ENCODE data around the gene CRELD1. TPM values are rescaled to one million over a fixed set of nuclear protein-coding genes. Genes with fewer than 3 reads are reported as not detected.

The CRELD1 gene
- total and polyA plus RNA-seq, 9 of the 15 experiments (the other 6 are each of a cell fraction or from before 2014, with no cell fraction given): 3.3 to 25.8 (median 16.5) TPM

- TF ChIP-seq HDAC3 (IDR thresholded peaks at IDR 0.05; ENCODE audit: borderline replicate concordance, partially characterized antibody) (no peak), CBX3 (IDR thresholded peaks at IDR 0.05; ENCODE audit: borderline replicate concordance in 1 of 2, low read length in 2 of 2) (peak in 1 of 2 experiments; percentile 88; a peak in 2 of 3 replicates), NFE2L1 (tag; IDR thresholded peaks at IDR 0.05; ENCODE audit: borderline replicate concordance, low read depth) (no peak), MYBL2 (IDR thresholded peaks at IDR 0.05; ENCODE audit: low read depth) (no peak), MYBL2 (CRISPR knock-in tag; IDR thresholded peaks at IDR 0.05; ENCODE audit: borderline replicate concordance) (no peak), ADNP (tag; IDR thresholded peaks at IDR 0.05) (peak; percentile 49; the same call in 1 of the 2 replicates), POLR2H (tag; IDR thresholded peaks at IDR 0.05; ENCODE audit: low read depth) (no peak; the same call in 1 of the 2 replicates), NFRKB (IDR thresholded peaks at IDR 0.05; ENCODE audit: low read depth) (0 out of 2 replicates have a peak, but pooled peaks have one; percentile 10), NR4A1 (CRISPR knock-in tag; IDR thresholded peaks at IDR 0.05) (no peak), NR4A1 (tag; IDR thresholded peaks at IDR 0.05) (no peak; the same call in 1 of the 2 replicates), CHD1 (IDR thresholded peaks at IDR 0.05; ENCODE audit: low read length) (peak; percentile 27), ZNF384 (IDR thresholded peaks at IDR 0.05; ENCODE audit: low read depth, low read length) (0 out of 2 replicates have a peak, but pooled peaks have one; percentile 15), TRIM24 (IDR thresholded peaks at IDR 0.05) (peak; percentile 34 to 57; a peak in 3 of 4 replicates), RAD51 (IDR thresholded peaks at IDR 0.05; ENCODE audit: borderline replicate concordance, low read depth) (no peak), POLR2A (conservative IDR thresholded peaks at IDR 0.05) (no peak), PPARD (CRISPR knock-in tag; IDR thresholded peaks at IDR 0.05) (0 out of 2 replicates have a peak, but pooled peaks have one; percentile 30)
- TF ChIP-seq, protein P1, sequence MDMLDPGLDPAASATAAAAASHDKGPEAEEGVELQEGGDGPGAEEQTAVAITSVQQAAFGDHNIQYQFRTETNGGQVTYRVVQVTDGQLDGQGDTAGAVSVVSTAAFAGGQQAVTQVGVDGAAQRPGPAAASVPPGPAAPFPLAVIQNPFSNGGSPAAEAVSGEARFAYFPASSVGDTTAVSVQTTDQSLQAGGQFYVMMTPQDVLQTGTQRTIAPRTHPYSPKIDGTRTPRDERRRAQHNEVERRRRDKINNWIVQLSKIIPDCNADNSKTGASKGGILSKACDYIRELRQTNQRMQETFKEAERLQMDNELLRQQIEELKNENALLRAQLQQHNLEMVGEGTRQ (CRISPR knock-in tag; IDR thresholded peaks at IDR 0.05): no peak
- TF ChIP-seq, protein P2, sequence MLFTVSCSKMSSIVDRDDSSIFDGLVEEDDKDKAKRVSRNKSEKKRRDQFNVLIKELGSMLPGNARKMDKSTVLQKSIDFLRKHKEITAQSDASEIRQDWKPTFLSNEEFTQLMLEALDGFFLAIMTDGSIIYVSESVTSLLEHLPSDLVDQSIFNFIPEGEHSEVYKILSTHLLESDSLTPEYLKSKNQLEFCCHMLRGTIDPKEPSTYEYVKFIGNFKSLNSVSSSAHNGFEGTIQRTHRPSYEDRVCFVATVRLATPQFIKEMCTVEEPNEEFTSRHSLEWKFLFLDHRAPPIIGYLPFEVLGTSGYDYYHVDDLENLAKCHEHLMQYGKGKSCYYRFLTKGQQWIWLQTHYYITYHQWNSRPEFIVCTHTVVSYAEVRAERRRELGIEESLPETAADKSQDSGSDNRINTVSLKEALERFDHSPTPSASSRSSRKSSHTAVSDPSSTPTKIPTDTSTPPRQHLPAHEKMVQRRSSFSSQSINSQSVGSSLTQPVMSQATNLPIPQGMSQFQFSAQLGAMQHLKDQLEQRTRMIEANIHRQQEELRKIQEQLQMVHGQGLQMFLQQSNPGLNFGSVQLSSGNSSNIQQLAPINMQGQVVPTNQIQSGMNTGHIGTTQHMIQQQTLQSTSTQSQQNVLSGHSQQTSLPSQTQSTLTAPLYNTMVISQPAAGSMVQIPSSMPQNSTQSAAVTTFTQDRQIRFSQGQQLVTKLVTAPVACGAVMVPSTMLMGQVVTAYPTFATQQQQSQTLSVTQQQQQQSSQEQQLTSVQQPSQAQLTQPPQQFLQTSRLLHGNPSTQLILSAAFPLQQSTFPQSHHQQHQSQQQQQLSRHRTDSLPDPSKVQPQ (CRISPR knock-in tag; IDR thresholded peaks at IDR 0.05; ENCODE audit: borderline replicate concordance): no peak
- TF ChIP-seq, protein P3, sequence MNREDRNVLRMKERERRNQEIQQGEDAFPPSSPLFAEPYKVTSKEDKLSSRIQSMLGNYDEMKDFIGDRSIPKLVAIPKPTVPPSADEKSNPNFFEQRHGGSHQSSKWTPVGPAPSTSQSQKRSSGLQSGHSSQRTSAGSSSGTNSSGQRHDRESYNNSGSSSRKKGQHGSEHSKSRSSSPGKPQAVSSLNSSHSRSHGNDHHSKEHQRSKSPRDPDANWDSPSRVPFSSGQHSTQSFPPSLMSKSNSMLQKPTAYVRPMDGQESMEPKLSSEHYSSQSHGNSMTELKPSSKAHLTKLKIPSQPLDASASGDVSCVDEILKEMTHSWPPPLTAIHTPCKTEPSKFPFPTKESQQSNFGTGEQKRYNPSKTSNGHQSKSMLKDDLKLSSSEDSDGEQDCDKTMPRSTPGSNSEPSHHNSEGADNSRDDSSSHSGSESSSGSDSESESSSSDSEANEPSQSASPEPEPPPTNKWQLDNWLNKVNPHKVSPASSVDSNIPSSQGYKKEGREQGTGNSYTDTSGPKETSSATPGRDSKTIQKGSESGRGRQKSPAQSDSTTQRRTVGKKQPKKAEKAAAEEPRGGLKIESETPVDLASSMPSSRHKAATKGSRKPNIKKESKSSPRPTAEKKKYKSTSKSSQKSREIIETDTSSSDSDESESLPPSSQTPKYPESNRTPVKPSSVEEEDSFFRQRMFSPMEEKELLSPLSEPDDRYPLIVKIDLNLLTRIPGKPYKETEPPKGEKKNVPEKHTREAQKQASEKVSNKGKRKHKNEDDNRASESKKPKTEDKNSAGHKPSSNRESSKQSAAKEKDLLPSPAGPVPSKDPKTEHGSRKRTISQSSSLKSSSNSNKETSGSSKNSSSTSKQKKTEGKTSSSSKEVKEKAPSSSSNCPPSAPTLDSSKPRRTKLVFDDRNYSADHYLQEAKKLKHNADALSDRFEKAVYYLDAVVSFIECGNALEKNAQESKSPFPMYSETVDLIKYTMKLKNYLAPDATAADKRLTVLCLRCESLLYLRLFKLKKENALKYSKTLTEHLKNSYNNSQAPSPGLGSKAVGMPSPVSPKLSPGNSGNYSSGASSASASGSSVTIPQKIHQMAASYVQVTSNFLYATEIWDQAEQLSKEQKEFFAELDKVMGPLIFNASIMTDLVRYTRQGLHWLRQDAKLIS (CRISPR knock-in tag; IDR thresholded peaks at IDR 0.05): no peak
Measured at GRCh38 chr3:9891072-9891622, 42.5 kb upstream of the CRELD1 start (continued).
